Progenitor cell of endocrine pancreas (in vitro differentiated cells): Measurements from ENCODE around the gene MLEC. TPM values are rescaled to one million over a fixed set of nuclear protein-coding genes. Genes with fewer than 3 reads are reported as not detected.

ENCODE experiments used
- DNase-seq: peaks from one replicate; pipeline ENCODE4 v3.0.0; 2021; ENCODE audit warnings: low spot score; ENCODE audit not compliant: unreplicated experiment
- H3K27ac Mint-ChIP-seq: 2 replicates; pipeline ENCODE4 v1.8.0; 2021; ENCODE audit warnings: mild to moderate bottlenecking, moderate library complexity, mixed read lengths
- H3K27me3 Mint-ChIP-seq: 2 replicates; pipeline ENCODE4 v1.8.0; 2021; ENCODE audit warnings: mixed read lengths
- H3K36me3 Mint-ChIP-seq: 2 replicates; pipeline ENCODE4 v1.8.0; 2022; ENCODE audit warnings: mixed read lengths; ENCODE audit not compliant: insufficient read depth
- H3K4me1 Mint-ChIP-seq: 2 replicates; pipeline ENCODE4 v1.8.0; 2021; ENCODE audit warnings: low read depth, mixed read lengths
- H3K4me3 Mint-ChIP-seq: 2 replicates; pipeline ENCODE4 v1.8.0; 2021; ENCODE audit warnings: low read depth, mild to moderate bottlenecking, moderate library complexity, mixed read lengths
- H3K9me3 Mint-ChIP-seq: 2 replicates; pipeline ENCODE4 v1.8.0; 2021; ENCODE audit warnings: low read depth, mixed read lengths
- CTCF ChIP-seq: fragments of 200-600 bp; sonication (generic); IDR thresholded peaks from one replicate; pipeline ENCODE4 v1.5.0; 2021; ENCODE audit warnings: antibody characterized with exemption, mild to moderate bottlenecking; ENCODE audit not compliant: unreplicated experiment
- total RNA-seq: library from RNA; stranded (reverse); gene quantifications from 2 replicates; pipeline ENCODE4 v1.2.1, GENCODE V29; 2021

The MLEC gene
- total RNA-seq, 1 donor from 2014 or later, result 187 TPM

GRCh38 chr12:120650233-120650690, 36.7 kb upstream of the MLEC start:
- Mint-ChIP-seq H3K27me3 (peaks cover 67% of the 10 kb centered on the region), H3K4me1 (peaks cover 6% of the 10 kb centered on the region), H3K27ac (no peak overlapping the region), H3K4me3 (no peak overlapping the region), H3K9me3 (no peaks in the 10 kb centered on the region), H3K36me3 (no peaks in the 10 kb centered on the region)
- DNase-seq, result no peak
- TF ChIP-seq CTCF, result no peak

- Mint-ChIP-seq H3K4me3 (no peak overlapping the region), H3K4me1 (peaks cover 6% of the 10 kb centered on the region), H3K27me3 (peaks cover 54% of the 10 kb centered on the region), H3K36me3 (no peaks in the 10 kb centered on the region), H3K27ac (no peak overlapping the region), H3K9me3 (no peaks in the 10 kb centered on the region)
- TF ChIP-seq CTCF, result no peak
- no peak for DNase-seq
Measured at GRCh38 chr12:120651821-120652220, 35.1 kb upstream of the MLEC start.

GRCh38 chr12:120652656-120653435, 34.1 kb upstream of the MLEC start:
- Mint-ChIP-seq H3K27ac (no peak overlapping the region), H3K9me3 (no peaks in the 10 kb centered on the region), H3K4me3 (no peak overlapping the region), H3K36me3 (no peaks in the 10 kb centered on the region), H3K4me1 (peaks cover 6% of the 10 kb centered on the region), H3K27me3 (peaks cover 50% of the 10 kb centered on the region)
- DNase-seq, result no peak
- TF ChIP-seq CTCF, result no peak

- DNase-seq, result no peak
- no peaks in the 10 kb centered on the region for H3K9me3 Mint-ChIP-seq
- peaks cover 47% of the 10 kb centered on the region for H3K27me3 Mint-ChIP-seq
- no peak overlapping the region for H3K4me3 Mint-ChIP-seq
- H3K36me3 Mint-ChIP-seq, result no peaks in the 10 kb centered on the region
- TF ChIP-seq CTCF, result no peak
- H3K4me1 Mint-ChIP-seq, result peaks cover 6% of the 10 kb centered on the region
- no peak overlapping the region for H3K27ac Mint-ChIP-seq
Measured at GRCh38 chr12:120653611-120654010, 33.3 kb upstream of the MLEC start.

GRCh38 chr12:120654656-120655055, 32.3 kb upstream of the MLEC start:
- no peak for TF ChIP-seq CTCF
- Mint-ChIP-seq H3K27ac (peak overlapping the region; percentile 57), H3K4me3 (no peak overlapping the region), H3K4me1 (no peaks in the 10 kb centered on the region), H3K36me3 (no peaks in the 10 kb centered on the region), H3K9me3 (no peaks in the 10 kb centered on the region), H3K27me3 (peaks cover 46% of the 10 kb centered on the region)
- no peak for DNase-seq
